GM19395 (cell line): ENCODE results near the gene RASAL2.
"Not testable (repeated sequence)": the region's sequence is repeated elsewhere in the genome, so short reads cannot be mapped to it uniquely, and the experiment has no call there.

Experiments
- ATAC-seq: cut with Tn5 transposase; IDR thresholded peaks from one replicate; pipeline ENCODE4 v1.9.1; 2021; ENCODE audit warnings: mild to moderate bottlenecking, moderate library complexity; ENCODE audit not compliant: unreplicated experiment

RASAL2 gene

DNA sequence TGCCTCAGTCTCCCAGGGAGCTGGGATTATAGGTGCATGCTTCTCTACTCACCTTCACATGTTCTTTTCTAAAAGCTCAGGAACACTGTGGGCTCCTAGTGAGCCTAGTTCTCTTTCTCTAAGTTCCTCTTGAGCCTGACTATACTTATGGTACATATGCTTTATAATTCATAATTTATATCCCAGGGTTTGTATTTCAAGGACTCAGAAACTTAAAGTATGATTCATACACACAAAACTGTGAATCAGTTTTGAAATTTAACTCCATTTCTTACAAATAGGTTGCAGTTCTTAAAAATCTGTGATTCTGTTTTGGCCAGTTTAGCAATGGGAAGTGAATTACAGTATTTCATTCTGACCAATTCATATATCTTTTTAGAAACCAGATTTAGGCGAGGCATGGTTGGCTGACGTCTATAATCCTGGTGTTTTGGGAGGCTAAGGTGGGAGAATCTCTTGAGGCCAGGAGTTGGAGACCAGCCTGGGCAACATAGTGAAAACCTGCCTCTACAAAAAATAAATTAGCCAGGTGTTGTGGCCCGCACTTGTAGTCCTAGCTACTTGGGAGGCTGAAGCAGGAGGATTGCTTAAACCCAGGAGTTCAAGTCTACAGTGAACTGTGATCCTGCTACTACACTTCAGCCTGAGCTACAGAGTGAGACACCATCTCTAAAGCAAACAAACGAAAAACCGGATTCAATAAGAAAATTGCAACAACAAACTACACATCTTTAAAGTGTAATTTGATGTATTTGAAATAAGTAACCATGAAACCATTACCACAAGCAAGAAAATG, 15.6 kb downstream of the RASAL2 start:
- ATAC-seq = no peak

DNA sequence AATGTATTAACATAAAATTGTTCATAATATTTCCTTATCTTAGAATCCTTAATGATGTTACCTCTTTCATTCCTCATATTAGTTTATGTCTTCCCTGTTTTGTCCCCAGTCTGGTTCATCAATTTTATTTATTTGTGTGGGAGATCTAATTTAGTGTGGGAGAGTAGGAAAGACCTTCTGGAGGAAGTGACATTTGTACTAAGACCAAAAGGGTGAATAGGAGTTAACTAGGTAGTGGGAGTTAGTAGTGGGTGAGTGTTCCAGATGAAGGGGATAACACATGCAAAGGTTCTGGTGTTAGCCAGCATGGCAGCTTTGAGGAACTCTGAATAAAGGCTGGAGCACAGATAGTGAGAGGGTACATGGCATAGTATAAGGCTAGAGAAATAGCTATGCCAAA, 21.4 kb downstream of the RASAL2 start:
- no peak for ATAC-seq

DNA sequence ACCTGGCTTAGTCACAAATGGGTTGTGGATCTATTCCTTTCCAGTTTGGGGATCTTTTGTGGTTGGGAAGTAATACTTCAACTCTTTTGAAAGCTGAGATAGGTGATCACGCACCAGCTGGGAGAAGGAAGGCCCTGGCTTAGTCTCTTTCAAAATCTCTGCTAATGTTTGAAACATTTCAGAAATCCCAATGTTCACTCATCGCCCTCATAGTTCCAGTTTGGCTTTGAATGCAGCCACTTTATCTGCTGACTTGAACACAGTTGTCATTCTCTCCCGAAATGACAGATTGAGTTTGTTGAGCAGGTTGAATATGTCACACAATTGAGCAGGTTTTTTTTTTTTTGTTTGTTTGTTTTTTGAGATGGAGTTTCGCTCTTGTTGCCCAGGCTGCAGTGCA, 24.6 kb downstream of the RASAL2 start:
- no peak for ATAC-seq

DNA sequence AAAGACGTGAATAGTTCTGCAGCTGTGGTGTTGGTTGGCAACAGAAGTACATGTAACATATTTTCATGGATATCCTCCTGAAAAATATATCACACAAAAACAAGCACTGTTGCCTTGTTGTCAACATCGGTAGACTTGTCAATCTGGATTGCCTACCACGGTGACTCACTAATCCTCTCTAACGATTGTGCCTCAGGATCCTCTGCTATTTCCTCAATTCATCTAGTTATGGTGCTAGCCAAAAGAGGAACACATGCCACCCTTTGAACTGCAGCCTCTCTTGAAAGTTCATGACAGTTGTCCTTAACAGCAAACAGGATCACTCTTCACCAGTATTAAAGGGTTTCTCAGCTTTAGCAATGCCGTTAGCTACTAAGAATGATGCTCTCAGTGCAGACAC, 25.7 kb downstream of the RASAL2 start:
- no peak for ATAC-seq

DNA sequence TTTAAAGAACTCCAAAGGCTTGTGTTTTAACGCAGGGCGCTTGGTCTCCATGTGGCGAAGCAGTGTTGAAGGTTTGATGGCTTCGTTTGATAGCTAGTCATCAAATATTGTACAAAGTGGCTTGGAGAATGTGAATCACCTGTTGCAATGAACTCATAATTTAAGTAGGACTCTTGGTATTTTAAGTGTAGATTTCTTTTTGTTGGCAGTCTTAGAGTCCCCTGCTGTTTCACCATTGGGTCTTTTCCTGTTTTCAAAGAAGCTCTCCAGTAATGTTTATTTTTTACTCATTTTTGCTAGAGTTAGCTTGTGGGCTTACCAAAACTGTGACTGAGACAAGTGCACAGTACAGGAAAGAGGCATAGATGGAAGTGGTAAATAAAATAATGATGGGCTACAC, 26.2 kb downstream of the RASAL2 start:
- ATAC-seq = no peak

DNA sequence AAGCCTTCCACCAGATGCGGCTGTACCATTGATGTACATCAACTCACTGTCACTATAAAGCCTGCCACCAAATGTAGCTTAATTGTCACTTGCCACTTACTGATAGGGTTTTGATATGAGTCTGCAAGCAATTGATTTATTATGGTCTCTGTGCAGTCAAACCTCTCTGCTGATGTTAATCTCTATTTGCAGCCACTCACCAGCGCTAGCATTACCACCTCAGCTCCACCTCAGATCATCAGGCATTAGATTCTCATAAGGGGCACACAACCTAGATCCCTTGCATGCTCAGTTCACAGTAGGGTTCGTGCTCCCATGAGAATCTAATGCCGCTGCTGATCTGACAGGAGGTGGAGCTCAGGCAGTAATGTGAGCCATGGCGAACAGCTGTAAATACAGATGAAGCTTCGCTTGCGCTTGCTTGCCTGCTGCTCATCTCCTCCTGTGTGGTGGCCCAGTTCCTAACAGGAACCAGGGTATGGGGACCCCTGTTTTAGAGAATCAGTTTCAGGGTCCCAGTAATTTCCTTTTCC, 26.7 kb downstream of the RASAL2 start:
- not testable (repeated sequence) for ATAC-seq

DNA sequence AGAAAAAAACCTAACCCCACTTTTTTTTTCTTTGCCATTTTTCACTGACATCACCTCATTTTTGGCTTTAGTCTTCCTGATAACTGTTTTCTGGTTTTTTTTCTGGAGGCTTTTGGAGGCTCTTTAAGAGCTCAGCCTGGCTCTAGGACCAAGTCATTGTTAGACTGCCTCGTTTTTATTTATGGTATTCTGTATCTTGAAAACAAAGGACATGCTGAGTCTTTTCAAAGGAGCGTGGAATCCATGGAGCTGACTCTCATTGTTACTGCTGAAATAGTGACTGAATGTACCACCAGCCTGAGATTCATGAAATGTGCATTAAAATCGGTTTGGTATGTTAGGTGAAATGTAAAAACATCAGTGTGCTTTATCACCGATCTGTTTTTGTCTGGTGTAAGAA, 28.0 kb downstream of the RASAL2 start:
- peak; percentile 3 for ATAC-seq

DNA sequence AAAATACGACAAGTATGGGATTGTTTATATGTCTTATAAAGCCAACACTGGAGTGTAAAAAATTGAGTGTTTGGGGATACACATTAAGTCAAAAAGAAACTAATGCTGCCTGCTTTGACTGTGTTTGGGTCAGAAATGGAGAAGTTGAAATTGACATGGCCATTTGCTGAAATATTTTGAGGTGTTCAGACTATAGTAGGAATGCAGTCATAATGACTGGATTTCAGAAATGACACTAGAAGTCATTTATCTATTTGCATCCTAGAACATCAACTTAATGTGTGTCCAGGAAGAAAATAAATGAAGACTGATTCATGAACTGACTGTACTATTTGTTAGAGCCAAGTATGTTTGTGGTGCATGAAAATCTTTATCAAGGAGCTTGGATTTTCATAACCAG, 28.4 kb downstream of the RASAL2 start:
- ATAC-seq = peak; percentile 78

DNA sequence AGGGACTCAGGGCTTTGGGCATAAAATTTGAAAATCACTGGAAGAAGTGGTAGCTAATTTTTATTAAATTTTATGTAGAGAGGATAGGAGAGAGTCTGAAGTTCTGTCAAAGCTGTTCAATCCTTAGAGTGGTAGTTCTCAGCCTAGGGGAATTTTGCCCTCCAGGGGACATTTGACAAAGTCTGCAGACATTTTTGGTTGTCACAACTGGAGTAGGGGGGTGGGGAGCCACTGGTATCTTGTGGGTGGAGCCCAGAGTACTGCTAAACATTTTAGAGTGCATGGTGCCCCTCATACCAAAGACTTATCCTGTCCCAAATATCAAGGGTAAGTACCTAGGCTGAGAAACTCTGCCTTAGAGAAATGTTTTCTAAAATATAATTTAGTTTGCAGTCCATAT, 30.2 kb downstream of the RASAL2 start:
- ATAC-seq = no peak

DNA sequence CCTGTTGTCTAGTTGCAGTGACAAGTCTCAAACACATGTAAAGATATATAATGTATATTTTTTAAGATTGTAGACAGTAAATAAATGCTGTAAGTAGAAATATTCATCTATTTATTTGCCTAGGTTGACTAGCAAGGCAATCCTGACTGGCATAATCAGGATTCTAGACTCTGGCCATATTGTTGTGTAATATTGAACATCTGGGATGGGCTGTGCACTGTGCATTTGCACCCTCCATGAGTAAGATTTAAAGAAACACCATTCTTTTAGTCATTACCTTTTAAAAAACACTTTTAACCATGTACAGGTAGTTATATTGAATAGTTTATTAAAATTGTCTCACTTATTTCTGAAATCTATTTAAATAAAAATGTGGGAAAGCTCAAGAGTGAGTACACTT, 32.4 kb downstream of the RASAL2 start:
- no peak for ATAC-seq

DNA sequence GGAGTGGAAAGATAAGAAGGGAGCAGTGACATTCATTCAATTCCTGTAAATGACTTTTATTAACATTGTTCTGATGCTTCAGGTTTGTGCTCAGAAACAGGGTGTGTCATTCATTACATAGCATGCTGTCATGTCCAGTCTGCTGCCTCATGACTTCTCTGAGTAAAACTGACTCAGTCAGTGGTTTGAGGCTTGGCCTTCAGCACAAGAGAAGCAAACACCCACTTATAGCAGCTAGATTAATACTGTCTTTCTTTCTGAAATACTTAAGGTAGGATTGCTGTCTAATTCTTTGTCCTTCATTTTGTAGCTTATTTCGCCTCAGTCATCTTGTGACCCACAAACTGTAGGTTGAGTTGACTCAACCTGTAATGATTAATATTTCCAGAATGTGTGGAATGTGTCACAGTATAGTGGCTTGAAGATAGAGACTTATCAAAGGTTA, 32.9 kb downstream of the RASAL2 start:
- peak; percentile 46 for ATAC-seq

DNA sequence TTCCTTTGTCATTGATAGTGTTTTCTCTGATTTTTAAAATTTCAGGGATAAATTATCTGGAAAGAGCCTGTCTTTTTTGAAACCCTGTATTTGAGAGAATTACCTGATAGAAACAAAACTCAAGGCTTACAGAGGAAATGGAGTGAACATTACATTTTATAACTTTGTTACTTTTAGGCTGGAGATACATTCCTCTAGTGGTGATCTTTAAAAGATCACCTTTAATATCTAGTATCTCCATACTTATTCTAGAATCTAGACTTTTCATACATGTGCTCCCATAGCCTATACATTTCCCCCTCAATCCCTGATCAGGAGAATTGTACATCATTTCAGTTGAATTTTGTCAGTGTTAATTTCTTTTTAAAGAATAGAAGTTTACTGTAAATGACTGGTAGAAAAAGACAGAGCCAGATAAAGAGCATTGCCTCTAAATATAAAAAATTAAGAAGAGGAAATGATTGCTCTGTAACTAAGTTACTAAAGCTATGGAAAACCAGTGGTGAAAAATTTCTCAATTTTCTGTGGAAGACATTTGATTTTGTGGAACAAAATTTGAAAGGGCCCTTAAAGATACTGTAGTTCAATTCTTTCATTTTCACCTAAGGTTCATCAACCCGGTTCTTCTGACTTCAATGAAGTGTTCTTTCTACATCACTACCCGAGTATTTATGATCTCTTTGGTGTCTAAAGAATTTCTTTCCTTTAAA, 33.7 kb downstream of the RASAL2 start:
- no peak for ATAC-seq

DNA sequence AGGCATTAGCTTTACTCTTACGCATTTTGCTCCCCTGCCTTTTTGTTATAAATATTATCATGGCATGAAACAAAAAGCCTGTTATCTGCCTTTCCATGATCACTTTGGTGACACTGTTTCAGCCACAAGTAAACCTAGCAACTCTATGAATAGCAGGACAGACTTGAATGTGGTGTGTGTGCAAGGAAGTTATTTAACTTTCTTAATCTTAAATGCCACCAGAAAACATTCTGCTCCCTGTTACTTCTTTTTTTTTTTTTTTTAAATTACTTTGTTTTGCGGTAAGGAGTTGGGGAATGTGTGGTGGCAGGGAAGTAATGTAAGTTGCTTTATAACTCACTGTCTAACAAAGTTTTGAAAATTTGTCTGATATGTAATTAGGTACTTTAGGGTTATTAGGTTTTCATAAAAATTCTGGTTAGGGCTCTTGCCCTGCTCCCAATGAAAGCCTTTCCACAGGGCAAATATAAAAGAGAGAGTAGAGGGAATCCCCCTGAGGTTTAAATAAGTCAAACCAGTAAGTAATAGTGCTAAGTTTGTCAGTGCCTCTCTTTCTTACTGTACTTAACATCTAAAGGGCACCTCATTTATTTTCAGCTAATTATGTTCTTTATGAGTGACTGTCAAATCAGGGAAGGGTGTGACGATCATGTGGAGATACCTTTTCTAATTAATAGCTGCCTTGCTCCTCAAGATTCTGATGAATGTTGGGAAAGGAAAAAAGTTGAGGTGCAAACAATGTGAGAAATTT, 39.5 kb downstream of the RASAL2 start:
- ATAC-seq = no peak

DNA sequence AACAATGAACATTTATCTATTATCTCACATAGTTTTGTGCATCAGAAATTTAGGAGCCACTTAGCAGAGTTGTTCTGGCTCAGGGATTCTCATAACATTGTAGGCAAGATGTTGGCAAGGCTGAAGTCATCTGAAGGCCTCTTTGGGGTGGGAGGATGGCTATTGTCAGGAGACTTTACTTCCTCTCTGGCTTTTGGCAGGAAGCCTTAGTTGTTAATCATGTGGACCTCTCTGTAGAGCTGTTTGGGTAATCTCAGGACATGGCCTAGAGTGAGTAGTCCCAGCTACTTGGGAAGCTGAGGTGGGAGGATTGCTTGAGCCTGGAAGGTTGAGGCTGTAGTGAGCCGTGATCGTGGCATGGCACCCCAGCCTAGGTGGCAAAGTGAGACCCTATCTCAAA, 40.2 kb downstream of the RASAL2 start:
- ATAC-seq = no peak

DNA sequence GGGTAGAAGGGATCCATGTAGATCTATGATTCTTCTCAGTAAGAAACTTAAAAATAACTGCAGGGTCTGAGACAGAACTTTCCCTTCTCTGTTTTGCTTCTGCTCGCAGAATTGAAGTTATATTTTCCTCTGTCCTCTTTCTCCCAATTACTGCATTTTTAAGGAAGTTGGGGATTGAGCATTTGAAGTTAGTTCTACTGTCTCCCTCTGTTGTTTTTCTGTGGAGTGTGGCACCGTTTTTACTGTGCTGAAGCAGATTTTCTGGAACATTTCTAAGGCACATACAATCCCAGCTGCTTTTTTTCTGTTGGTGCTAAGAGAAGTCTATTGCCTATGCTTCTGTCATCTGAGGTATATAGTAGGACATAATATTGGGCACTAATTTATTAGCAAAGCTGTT, 43.3 kb downstream of the RASAL2 start:
- ATAC-seq = no peak

DNA sequence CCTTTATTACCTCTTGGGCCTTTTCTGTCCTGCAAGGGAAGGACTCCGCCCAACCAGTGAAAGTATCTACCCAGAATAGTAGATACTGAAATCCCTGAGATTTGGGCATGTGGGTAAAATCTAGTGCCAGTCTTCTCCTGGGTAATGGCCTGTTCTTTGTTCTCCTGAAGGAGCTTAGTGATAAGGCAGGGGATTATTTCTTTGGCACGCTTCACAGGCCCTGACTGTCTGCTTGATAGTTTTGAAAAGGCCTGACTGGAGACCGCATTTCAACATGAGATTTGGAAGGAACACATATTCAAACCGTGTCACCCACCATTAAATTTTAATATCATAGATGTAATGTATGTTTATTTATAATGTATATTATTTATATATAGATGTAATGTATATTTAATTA, 48.9 kb downstream of the RASAL2 start:
- ATAC-seq = no peak

DNA sequence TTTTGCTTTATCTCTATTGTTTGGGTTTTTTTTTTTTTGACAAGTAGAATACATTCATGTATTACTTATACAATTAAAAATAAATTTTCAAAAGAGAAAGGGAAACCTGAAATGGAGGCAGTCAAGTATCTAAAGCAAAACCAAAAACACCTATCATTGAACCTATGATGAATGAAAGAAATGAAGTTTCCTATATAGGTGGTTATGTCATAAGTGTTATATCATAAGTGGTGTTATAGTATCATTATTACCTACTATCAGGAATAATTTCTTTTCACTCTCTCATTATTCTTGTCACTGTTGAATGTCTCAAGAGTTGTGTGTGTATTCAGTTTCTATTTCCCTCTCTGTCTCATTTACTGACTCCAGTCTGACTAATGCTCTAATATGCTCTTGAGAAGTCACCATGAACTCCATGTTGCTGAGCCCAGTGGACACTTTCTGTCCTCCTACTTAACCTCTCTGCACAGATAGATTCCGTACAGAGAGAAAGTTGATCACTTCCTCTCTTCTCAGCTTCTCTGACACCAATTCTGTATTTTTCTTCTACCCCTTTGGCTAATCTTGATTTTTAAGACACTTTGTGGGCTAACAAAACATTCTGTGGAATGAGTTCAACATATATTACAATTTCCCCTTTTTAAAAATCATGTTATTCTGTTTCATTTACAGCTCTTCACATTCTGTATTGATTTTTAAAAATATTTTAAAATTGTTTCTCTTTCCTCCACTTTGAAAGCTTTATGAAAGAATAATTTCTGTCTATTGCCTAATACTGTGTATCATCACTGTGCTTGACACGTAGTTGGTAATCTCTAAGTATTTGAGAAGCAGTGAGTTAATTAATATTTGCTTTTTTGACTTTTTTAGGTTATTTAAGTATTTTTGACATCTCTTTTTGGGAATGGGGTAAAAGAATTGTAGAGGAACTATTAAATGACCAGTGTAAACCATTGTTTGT, 50.1 kb downstream of the RASAL2 start:
- peak; percentile 54 for ATAC-seq

DNA sequence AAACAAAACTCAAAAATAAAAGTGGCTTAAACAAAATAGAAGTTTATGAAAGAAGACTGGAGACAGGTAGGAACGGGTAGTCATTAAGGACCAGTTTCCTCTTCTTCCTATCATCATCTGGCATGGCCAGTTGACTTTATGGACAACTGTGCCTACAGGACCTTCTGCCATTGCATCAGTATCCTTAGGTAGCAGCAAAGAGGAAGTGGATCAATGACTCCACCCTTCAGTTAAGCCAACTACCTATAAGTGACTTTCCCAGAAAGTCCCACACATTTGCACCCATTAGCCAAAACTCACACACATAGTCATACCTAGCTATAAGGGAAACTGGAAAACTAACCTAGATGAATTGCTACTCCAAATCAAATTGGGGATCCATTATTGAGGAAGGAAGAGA, 51.7 kb downstream of the RASAL2 start:
- no peak for ATAC-seq

DNA sequence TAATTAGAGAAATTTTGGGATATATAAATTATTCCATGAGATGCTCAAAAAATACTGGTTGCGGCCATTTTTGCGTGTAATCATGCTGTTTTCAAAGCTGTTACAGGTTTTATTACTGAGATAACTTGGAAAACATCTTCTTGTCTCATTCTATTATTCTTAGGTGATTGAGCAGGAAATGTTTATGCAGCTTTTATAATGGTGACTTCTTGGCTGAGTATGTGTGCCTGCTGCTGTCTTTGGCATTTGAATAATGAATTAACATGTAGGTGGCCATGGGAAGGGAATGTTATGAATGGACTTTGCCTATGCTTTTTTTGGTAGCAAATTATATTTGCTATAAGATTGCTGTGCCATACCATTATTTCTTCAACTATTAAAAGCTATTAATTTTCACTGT, 52.5 kb downstream of the RASAL2 start:
- no peak for ATAC-seq

DNA sequence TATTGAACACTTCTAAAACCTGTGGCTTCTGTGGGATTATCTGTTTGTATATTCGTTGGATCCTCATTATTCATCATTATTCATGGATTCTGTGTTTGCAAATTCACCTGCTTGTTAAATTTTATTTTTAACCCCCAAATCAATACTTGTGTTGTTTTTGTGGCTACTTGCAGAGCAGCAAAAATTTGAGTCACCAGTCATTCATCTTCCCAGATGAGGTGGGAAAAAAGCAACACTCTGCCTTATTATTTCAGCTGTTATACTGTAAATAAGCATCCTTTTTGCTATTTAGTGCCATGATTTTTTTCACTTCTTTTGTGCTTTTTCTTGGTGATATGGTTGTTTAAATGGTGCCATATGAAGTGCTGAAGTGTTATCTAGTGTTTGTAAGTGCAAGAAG, 56.7 kb downstream of the RASAL2 start:
- ATAC-seq = no peak
